ENCODE results near the gene TIMM21. TPM values are rescaled to one million over a fixed set of nuclear protein-coding genes. Genes with fewer than 3 reads are reported as not detected.

TIMM21 gene
- total and polyA plus RNA-seq, 5 experiments from 2014 or later: 14.6 to 30.6 (median 17.4) TPM

- Mint-ChIP-seq H3K4me3 (no peak overlapping the region), H3K36me3 (no peaks in the 10 kb centered on the region), H3K27me3 (no peaks in the 10 kb centered on the region), H3K9me3 (no peaks in the 10 kb centered on the region), H3K27ac (no peak overlapping the region), H3K4me1 (no peaks in the 10 kb centered on the region)
- DNase-seq (no peak), ATAC-seq (no peak)
- POLR2A ChIA-PET: no interaction called here
Observed at GRCh38 chr18:74128159-74128558, 20.2 kb upstream of the TIMM21 start.

DNA sequence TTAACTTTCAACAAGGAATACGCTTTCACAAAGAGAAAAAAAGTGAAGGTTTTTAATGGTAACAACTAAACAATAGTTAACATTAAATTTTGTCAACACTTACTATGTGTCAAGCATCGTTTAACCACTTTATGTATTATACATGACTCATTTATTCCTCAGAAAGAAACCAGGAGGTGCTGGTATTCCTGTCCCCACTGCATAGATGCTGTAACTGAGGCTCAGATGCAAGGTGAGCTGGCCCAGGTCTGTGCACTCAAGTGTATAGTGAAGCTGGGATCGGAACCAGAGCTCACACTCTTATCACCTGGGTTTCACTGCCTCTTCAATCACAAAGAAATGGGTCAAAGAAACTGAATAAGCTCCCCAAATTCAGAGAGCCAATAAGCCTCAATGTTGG lies 17.2 kb upstream of the TIMM21 start:
- H3K4me1 Mint-ChIP-seq: no peaks in the 10 kb centered on the region
- no peaks in the 10 kb centered on the region for H3K9me3 Mint-ChIP-seq
- POLR2A ChIA-PET: interaction anchor here (1.0 kb wide), 1 partner anchor 47 kb away, joined by 3 read pairs; no protein-coding TSS in a partner anchor
- ATAC-seq (no peak), DNase-seq (no peak)
- H3K27me3 Mint-ChIP-seq: no peaks in the 10 kb centered on the region
- no peak overlapping the region for H3K27ac Mint-ChIP-seq
- H3K36me3 Mint-ChIP-seq: peaks cover 0 to 6% (median 4%) of the 10 kb centered on the region in 3 donors
- H3K4me3 Mint-ChIP-seq: no peak overlapping the region

DNA sequence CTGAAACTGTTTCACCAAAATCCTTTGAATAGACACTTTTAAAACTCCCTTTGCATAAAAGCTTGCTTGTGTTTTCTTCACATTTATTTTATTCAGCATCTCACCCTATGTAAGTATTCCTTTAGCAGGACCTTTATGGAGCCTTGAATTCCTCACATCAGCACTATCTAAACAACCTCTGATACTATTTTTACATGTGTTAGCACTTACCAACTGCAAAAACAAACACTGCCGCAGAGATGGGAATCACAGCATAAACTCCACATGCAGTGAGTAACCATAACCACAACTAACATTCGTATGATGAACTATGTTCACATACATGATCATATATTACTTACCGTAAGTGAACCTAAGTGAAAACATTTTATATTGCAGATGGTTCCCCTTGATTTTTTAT lies 16.1 kb upstream of the TIMM21 start:
- POLR2A ChIA-PET: no interaction called here
- no peak for ATAC-seq
- DNase-seq: no peak
- no peaks in the 10 kb centered on the region for H3K9me3 Mint-ChIP-seq
- H3K4me1 Mint-ChIP-seq: no peaks in the 10 kb centered on the region
- H3K27me3 Mint-ChIP-seq: no peaks in the 10 kb centered on the region
- no peak overlapping the region for H3K27ac Mint-ChIP-seq
- H3K36me3 Mint-ChIP-seq: peaks cover 0 to 6% (median 4%) of the 10 kb centered on the region in 3 donors
- no peak overlapping the region for H3K4me3 Mint-ChIP-seq

- H3K4me3 Mint-ChIP-seq: no peak overlapping the region
- peaks cover 0 to 6% (median 4%) of the 10 kb centered on the region in 3 donors for H3K36me3 Mint-ChIP-seq
- peaks cover 0 to 15% (median 6%) of the 10 kb centered on the region in 5 donors for H3K27me3 Mint-ChIP-seq
- no peak for DNase-seq
- no peak overlapping the region for H3K27ac Mint-ChIP-seq
- POLR2A ChIA-PET: interaction anchor here (1.3 kb wide), 1 partner anchor 56 kb away, joined by 3 read pairs; no protein-coding TSS in a partner anchor
- ATAC-seq: no peak
- no peaks in the 10 kb centered on the region for H3K4me1 Mint-ChIP-seq
- no peaks in the 10 kb centered on the region for H3K9me3 Mint-ChIP-seq
Observed at GRCh38 chr18:74137920-74138538, 10.3 kb upstream of the TIMM21 start.

DNA sequence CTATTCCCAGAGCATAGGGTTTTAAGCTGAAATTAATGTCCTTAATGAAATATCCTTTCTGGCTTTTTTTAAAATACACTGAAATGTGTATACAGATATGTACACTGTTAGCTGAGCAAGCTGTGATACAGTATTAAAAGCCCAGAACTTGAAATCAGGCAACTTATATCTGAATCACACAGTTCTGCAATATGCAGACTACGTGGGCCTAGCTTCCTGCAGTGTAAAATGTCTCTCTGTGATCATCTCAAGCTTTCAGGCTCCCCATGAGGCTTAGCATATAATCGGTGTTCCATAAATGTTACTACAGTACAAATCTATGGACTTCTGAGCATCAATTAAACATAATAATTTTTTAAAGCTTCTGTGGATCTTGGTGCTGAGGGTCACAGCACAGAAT lies 8.9 kb upstream of the TIMM21 start:
- Mint-ChIP-seq H3K4me1 (no peaks in the 10 kb centered on the region), H3K9me3 (no peaks in the 10 kb centered on the region), H3K27ac (no peak overlapping the region), H3K27me3 (peaks cover 0 to 15% (median 6%) of the 10 kb centered on the region in 5 donors), H3K4me3 (no peak overlapping the region), H3K36me3 (peaks cover 0 to 6% (median 4%) of the 10 kb centered on the region in 3 donors)
- POLR2A ChIA-PET: no interaction called here
- ATAC-seq (no peak), DNase-seq (no peak)

- no peak for DNase-seq
- POLR2A ChIA-PET: no interaction called here
- H3K4me3 Mint-ChIP-seq: no peak overlapping the region
- H3K27ac Mint-ChIP-seq: no peak overlapping the region
- no peak for ATAC-seq
- H3K27me3 Mint-ChIP-seq: peaks cover 0 to 15% (median 6%) of the 10 kb centered on the region in 5 donors
- no peaks in the 10 kb centered on the region for H3K4me1 Mint-ChIP-seq
- peaks cover 0 to 5% (median 3%) of the 10 kb centered on the region in 3 donors for H3K36me3 Mint-ChIP-seq
- no peaks in the 10 kb centered on the region for H3K9me3 Mint-ChIP-seq
Observed at GRCh38 chr18:74139888-74140287, 8.4 kb upstream of the TIMM21 start.

GRCh38 chr18:74140582-74140981 lies 7.7 kb upstream of the TIMM21 start:
- POLR2A ChIA-PET: no interaction called here

DNA sequence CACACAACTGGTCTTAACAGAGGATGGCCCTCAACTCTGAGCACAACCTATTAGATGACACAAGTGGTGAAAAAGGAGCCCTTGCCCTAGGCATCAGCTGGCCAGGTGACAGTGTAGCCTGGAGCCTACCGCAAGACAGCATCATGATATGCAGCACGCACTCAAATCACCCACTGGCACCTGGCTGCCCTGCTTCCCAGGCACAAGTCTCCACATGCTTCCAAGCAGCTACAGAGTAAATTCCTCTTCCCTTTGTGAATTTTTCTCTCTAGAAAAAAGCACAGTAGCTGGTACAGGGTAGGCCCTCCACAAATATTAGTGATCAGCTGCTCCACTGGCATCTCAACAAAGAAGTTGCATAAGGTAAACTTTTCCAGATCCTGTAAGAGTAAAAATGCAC lies 6.7 kb upstream of the TIMM21 start:
- Mint-ChIP-seq H3K27me3 (peaks cover 0 to 15% (median 6%) of the 10 kb centered on the region in 5 donors), H3K4me1 (peaks cover 2 to 4% (median 3%) of the 10 kb centered on the region in 4 donors), H3K4me3 (no peak overlapping the region), H3K27ac (no peak overlapping the region), H3K9me3 (no peaks in the 10 kb centered on the region), H3K36me3 (no peaks in the 10 kb centered on the region)
- DNase-seq (no peak), ATAC-seq (no peak)
- POLR2A ChIA-PET: interaction anchor here (0.6 kb wide), 1 partner anchor 151 kb away, joined by 3 read pairs; the partner anchor contains the start of gene CYB5A

More at GRCh38 chr18:74140582-74140981, 7.7 kb upstream of the TIMM21 start:
- H3K27ac Mint-ChIP-seq: no peak overlapping the region
- no peaks in the 10 kb centered on the region for H3K9me3 Mint-ChIP-seq
- no peaks in the 10 kb centered on the region for H3K4me1 Mint-ChIP-seq
- ATAC-seq (no peak), DNase-seq (no peak)
- peaks cover 0 to 15% (median 6%) of the 10 kb centered on the region in 5 donors for H3K27me3 Mint-ChIP-seq
- H3K4me3 Mint-ChIP-seq: no peak overlapping the region
- no peaks in the 10 kb centered on the region for H3K36me3 Mint-ChIP-seq

GRCh38 chr18:74142252-74142651 lies 6.1 kb upstream of the TIMM21 start:
- H3K9me3 Mint-ChIP-seq: no peaks in the 10 kb centered on the region
- DNase-seq: no peak
- H3K4me1 Mint-ChIP-seq: peaks cover 4 to 9% (median 9%) of the 10 kb centered on the region in 4 donors
- H3K27ac Mint-ChIP-seq: no peak overlapping the region
- H3K36me3 Mint-ChIP-seq: no peaks in the 10 kb centered on the region
- no peak overlapping the region for H3K4me3 Mint-ChIP-seq
- ATAC-seq: no peak
- POLR2A ChIA-PET: interaction anchor here (0.6 kb wide), 1 partner anchor 150 kb away, joined by 3 read pairs; the partner anchor contains the start of gene CYB5A
- peaks cover 0 to 15% (median 6%) of the 10 kb centered on the region in 5 donors for H3K27me3 Mint-ChIP-seq

DNA sequence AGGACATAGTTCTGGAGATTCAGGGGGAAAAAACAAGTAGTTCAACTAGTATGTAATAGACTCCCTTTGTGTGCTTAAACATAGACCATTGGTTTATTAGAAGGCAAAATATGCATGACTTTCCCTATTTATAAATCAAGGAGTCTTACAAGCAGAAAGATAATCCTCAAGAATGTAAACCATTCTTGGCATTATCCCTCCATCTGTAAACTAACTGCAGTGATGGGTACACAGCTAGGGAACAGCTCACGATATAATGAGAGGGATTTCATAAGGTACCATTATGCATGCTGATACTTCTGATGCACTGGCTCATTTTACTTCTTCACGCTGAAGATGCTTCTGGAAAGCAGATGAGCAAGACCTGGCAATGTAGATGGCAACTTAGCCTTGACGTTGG lies 1.6 kb upstream of the TIMM21 start:
- POLR2A ChIA-PET: interaction anchor here (2.7 kb wide), 1 partner anchor 64 kb away, joined by 12 read pairs; no protein-coding TSS in a partner anchor
- Mint-ChIP-seq H3K4me3 (peak overlapping the region; percentile 91 to 100 (median 96)), H3K36me3 (peaks cover 0 to 9% (median 1%) of the 10 kb centered on the region in 3 donors), H3K27me3 (peaks cover 0 to 2% (median 0%) of the 10 kb centered on the region in 5 donors), H3K4me1 (peaks cover 13 to 49% (median 42%) of the 10 kb centered on the region in 4 donors), H3K27ac (peak overlapping the region; percentile 89 to 100 (median 99)), H3K9me3 (peaks cover 0 to 3% (median 0%) of the 10 kb centered on the region in 9 donors)
- DNase-seq: no peak
- no peak for ATAC-seq

DNA sequence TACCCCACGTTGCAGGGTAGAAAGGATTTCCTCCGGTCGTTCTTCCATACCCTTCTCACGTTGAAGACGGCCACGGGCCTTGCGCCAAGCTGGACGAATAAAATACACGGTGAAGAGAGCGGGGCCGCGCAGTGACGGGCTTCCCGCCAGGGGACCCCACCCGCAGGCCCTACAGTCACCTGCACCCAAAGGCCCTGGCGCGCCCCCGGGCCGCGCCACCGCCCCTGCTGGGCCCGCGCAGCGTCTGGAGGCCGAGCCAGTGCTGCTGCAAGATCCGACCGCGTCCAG lies 888 bp upstream of the TIMM21 start:
- POLR2A ChIA-PET: interaction anchor here (2.7 kb wide), 1 partner anchor 64 kb away, joined by 12 read pairs; no protein-coding TSS in a partner anchor
- peak overlapping the region; percentile 91 to 100 (median 96) for H3K4me3 Mint-ChIP-seq
- H3K27ac Mint-ChIP-seq: peak overlapping the region; percentile 95 to 100 (median 99)

GRCh38 chr18:74148543-74149070 lies 284 bp downstream of the TIMM21 start:
- no peak for ATAC-seq
- Mint-ChIP-seq H3K36me3 (peaks cover 0 to 22% (median 1%) of the 10 kb centered on the region in 3 donors), H3K27me3 (peaks cover 0 to 2% (median 0%) of the 10 kb centered on the region in 5 donors), H3K4me3 (peak overlapping the region; percentile 91 to 100 (median 96)), H3K27ac (peak overlapping the region; percentile 95 to 100 (median 99)), H3K4me1 (peaks cover 21 to 66% (median 56%) of the 10 kb centered on the region in 4 donors), H3K9me3 (peaks cover 0 to 3% (median 0%) of the 10 kb centered on the region in 9 donors)
- no peak for DNase-seq
- POLR2A ChIA-PET: interaction anchor here (0.8 to 2.7 kb wide), 2 partner anchors 66 to 143 kb away, joined by 3 to 12 read pairs; partner anchors contain the start of gene CYB5A

More for the DNA sequence above, 888 bp upstream of the TIMM21 start:
- peaks cover 17 to 55% (median 46%) of the 10 kb centered on the region in 4 donors for H3K4me1 Mint-ChIP-seq
- peaks cover 0 to 3% (median 0%) of the 10 kb centered on the region in 9 donors for H3K9me3 Mint-ChIP-seq
- H3K36me3 Mint-ChIP-seq: peaks cover 0 to 12% (median 1%) of the 10 kb centered on the region in 3 donors
- DNase-seq (no peak), ATAC-seq (no peak)
- peaks cover 0 to 2% (median 0%) of the 10 kb centered on the region in 5 donors for H3K27me3 Mint-ChIP-seq

GRCh38 chr18:74149878-74150277 lies 1.6 kb downstream of the TIMM21 start:
- POLR2A ChIA-PET: interaction anchor here (2.0 kb wide), 1 partner anchor 67 kb away, joined by 6 read pairs; no protein-coding TSS in a partner anchor
- peaks cover 0 to 2% (median 0%) of the 10 kb centered on the region in 5 donors for H3K27me3 Mint-ChIP-seq
- no peak for ATAC-seq
- H3K36me3 Mint-ChIP-seq: peaks cover 0 to 32% (median 1%) of the 10 kb centered on the region in 3 donors
- H3K4me3 Mint-ChIP-seq: peak overlapping the region; percentile 6 to 100 (median 95)
- peak overlapping the region in 1 of 10 donors; percentile 14 for H3K27ac Mint-ChIP-seq
- H3K4me1 Mint-ChIP-seq: peaks cover 21 to 66% (median 57%) of the 10 kb centered on the region in 4 donors
- H3K9me3 Mint-ChIP-seq: peaks cover 0 to 3% (median 0%) of the 10 kb centered on the region in 9 donors
- no peak for DNase-seq
